GM12801 (cell line): Measurements from ENCODE around the gene FCHSD1.

Experiments used
- TF ChIP-seq, protein P1 (sequence below): IDR thresholded peaks from one replicate; pipeline ENCODE4 v1.5.1; 2011; ENCODE audit warnings: control low read depth; ENCODE audit not compliant: insufficient read length; ENCODE audit errors: extremely low read depth

FCHSD1 gene

DNA sequence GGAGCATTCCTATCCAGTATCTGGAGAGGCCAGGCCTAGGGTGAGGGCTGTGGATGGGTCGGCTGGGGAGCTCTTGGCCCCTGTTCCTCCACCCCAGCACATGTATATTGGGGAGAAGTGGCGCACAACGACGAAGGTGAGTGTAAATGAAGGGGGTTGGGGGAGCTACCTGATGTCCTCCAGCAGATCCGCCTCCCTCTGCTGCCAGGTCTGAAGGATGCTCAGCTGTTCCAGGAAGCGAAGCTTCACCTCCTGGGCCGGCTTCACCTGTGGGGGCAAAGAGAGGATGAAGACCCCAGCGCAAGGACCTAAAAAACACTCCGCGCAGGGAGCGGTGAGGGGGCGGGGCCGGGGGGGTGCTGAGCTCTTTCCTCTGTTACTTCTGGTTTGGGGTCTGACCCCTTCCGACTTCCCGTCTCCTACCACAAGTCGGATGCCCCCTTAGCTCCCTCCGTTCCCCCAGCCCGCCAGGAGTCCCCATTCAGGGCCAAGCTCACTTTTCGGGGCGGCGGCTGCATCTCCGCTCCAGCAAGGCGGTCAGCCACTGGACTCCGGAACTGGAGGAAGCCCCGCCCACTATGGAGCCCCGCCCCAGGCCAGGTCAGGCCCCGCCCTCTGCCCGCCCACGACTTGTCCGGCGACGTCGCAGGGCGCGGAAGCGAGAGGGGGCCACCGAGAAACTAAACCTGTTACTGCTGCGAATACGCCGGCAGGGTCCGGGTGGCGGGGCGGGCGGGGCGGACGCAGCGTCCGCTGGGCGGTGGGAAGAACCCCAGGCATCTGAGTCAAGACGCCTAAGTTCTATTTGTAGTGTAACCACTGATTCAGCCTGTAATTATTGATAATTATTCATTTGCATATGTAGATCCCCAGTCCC, at the start of gene FCHSD1:
Gene FCHSD1, minus strand, starts transcription at position 568 of the 877 bp plus-strand sequence. Its CDS starts 50 bp downstream, at position 518.
- TF ChIP-seq, protein P1, sequence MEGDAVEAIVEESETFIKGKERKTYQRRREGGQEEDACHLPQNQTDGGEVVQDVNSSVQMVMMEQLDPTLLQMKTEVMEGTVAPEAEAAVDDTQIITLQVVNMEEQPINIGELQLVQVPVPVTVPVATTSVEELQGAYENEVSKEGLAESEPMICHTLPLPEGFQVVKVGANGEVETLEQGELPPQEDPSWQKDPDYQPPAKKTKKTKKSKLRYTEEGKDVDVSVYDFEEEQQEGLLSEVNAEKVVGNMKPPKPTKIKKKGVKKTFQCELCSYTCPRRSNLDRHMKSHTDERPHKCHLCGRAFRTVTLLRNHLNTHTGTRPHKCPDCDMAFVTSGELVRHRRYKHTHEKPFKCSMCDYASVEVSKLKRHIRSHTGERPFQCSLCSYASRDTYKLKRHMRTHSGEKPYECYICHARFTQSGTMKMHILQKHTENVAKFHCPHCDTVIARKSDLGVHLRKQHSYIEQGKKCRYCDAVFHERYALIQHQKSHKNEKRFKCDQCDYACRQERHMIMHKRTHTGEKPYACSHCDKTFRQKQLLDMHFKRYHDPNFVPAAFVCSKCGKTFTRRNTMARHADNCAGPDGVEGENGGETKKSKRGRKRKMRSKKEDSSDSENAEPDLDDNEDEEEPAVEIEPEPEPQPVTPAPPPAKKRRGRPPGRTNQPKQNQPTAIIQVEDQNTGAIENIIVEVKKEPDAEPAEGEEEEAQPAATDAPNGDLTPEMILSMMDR: no peak

DNA sequence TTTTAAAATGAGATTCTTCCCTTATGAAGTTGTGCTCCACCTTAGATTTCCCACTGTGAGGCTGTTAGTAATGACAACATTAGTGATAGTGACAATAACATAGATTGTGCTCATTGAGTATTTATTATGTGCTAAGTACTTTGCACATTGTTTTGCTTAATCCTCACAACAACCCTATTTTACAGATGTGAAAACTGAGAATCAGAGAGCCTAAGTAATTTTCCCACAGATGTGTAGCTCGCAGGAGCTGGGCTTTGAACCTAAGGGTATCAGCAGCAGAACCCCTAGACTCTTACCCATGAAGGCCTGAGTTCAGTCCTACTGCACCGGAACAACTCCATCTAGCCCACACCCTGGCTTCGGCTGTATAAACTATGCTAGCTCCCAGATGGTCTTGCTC, 46.4 kb upstream of the FCHSD1 start:
- TF ChIP-seq, protein P1: no peak

DNA sequence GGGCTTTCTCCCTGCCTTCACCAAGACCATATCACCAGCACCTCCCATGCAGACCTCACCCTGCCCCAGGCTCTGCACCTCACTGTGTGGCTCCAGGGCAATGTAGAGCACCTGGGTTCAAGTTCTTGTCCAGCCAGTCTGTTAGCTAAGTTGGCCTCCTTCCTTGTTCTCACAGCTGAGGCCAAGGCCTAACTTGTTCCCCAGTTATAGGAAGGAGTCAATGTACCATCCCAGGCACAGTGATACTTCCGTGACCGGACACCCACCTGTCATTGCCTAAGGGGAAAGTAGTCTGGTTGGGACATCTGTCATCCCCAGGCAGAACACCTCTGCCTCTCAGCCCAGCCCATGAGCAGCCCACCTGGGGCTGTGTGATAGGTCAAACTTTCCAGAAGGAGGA, 45.2 kb upstream of the FCHSD1 start:
- TF ChIP-seq, protein P1: no peak

DNA sequence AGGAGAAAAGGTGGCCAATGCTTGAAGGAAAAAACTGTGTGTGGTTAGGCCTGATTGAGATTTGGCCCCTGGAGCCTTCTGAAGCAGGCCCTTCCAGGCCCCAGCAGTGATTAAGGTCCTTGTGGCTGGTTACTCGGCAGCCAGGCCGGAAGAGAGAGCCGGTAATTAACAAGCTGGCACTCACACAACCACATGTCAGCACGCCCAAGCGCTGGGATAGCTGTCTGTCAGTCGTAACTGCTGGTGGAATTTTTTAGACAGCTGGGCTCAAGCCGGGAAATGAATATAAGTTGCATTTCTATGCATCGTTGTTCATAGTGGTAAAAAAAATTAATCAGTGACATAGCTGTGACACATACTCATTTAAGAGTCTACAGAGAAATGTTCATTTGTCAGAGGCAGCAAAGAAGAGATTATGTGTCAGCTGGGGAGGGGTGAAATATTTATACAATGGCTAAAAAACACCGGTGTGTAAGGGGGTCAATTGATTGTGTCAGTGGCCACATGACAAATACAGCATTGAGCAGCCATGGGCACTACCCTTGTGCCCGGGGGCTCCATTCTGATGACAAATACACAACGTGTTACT, 44.5 kb upstream of the FCHSD1 start:
- TF ChIP-seq, protein P1: no peak

DNA sequence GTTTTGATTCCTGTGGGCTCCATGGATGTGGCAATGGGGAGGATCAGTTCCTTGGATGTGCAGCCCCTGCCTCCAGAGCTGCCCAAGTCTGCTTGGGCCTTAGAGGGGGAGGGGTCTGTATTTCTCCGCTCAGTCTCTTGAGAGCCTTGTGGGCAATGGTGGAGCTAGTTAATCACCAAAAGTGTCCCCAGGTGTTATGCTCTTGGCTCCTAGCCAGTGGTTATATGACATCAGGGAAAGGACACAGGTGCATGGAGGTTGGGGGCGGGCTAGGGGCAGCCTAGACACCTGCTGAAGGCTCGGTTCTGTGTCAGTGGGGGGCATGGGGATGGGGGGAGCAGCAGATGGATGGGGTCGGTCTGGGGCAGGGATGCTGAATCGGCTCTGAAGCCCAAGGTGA, 43.3 kb upstream of the FCHSD1 start:
- TF ChIP-seq, protein P1: no peak

DNA sequence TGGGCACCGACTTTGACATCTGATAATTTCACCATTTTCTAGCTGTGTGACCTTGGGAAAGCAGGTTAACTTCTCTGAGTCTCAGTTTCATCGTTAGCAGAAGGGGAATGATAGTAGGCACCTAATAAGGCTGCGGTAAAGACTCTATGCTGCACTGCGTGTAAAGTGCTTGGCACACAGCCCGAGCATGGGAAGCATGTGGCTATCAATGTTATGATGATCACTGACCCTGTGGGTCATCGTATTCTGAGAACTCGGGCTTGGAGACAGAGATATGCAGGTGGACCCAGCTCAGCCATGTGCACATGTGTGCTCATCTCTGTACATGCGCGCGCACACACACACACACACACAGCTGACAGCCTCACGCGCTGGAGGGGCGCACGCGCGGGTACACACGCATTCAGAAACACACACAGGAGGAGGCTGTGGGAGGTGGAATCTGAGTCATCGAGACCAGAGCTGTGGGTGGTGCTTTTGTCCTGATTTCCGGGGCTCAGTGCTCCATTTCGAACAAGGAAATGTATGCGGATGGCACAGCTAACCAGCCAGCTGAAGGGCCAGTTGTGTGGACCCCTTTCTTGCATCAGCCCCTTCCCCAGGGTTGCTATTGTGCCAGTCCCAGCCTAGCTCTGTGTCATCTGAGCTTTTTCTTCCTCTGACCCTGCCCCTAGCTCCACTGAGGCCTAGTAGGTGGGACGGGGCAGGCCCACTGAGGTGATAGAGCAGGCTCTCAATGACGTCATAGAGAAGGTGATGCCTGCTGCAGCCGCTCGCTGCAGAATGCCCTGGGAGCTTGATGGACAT, 41.9 kb upstream of the FCHSD1 start:
- TF ChIP-seq, protein P1: no peak

DNA sequence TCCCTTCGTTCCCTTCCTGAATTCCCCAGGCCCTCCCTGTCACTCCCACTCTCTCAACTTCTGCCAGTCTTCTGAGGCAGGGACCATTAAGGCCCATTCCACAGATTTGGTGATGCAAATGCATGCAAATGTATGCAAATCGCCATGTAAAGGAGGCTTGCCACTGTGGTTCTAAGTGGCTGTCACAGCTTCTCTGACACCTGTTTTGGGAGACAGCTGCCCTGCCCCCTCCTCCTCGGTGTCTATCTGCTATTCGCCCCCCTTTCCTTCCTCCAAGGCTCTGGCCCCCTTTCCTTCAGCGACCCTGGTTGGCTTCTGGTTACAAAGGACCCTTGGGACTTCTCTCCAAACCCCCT, 41.3 kb upstream of the FCHSD1 start:
- TF ChIP-seq, protein P1: no peak
